Measurements from ENCODE around the gene NUDT2.

Gene NUDT2

DNA sequence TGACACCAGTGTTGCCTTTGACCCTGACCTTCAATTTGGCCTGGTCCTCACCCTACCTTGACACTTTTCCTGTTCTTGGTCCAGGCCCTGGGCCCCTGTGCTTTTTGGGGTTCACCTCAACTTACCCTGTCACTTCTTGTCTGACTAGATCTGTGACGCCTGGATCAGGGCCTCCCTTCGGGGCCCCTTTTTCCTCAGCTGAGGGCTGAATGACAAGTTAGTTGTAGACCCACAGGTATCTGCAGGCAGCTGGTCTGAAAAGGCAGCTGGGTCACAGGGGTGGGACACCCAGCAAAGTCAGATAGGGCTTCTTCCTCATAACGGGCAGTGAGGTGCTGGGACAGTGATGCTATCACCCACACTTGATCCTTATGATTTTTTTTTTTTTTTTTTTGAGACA lies 57.3 kb downstream of the NUDT2 start:
- Histone ChIP-seq H3K79me2 (ENCODE audit: control insufficient read depth, insufficient read depth, low read length, unreplicated experiment) (no peaks in the 10 kb centered on the region), H3K4me3 (ENCODE audit: low read depth, low read length) (no peak overlapping the region), H3K4me1 (ENCODE audit: control insufficient read depth, insufficient read depth, low read length, unreplicated experiment) (no peaks in the 10 kb centered on the region), H2AFZ (ENCODE audit: low read length, unreplicated experiment) (no peak overlapping the region), H3K27me3 (ENCODE audit: insufficient read depth, low read length) (no peaks in the 10 kb centered on the region), H3K36me3 (ENCODE audit: insufficient read depth, low read length) (no peaks in the 10 kb centered on the region), H3K27ac (ENCODE audit: low read depth, low read length) (no peak overlapping the region)

DNA sequence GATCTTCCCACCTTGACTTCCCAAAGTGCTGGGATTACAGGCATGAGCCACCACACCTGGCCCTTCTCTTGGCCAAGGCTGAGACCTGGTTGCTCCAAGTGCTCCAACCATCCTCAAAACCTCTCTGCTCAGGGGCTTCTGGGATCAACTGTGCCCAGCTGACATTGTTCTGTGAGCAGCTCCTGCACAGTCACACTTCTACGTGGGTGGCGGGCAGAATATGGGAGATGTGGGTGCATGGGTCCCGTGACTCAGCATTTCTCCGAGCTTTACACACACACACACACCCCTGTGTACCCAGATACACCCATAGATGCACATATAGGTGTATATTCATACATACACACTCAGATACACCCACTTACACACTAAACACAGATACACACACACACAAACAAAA lies 57.9 kb downstream of the NUDT2 start:
- no peaks in the 10 kb centered on the region for H3K36me3 ChIP-seq (ENCODE audit: insufficient read depth, low read length)
- H3K4me3 ChIP-seq (ENCODE audit: low read depth, low read length): no peak overlapping the region
- H3K27ac ChIP-seq (ENCODE audit: low read depth, low read length): no peak overlapping the region
- no peaks in the 10 kb centered on the region for H3K79me2 ChIP-seq (ENCODE audit: control insufficient read depth, insufficient read depth, low read length, unreplicated experiment)
- H3K4me1 ChIP-seq (ENCODE audit: control insufficient read depth, insufficient read depth, low read length, unreplicated experiment): no peaks in the 10 kb centered on the region
- H3K27me3 ChIP-seq (ENCODE audit: insufficient read depth, low read length): no peaks in the 10 kb centered on the region
- H2AFZ ChIP-seq (ENCODE audit: low read length, unreplicated experiment): no peak overlapping the region

DNA sequence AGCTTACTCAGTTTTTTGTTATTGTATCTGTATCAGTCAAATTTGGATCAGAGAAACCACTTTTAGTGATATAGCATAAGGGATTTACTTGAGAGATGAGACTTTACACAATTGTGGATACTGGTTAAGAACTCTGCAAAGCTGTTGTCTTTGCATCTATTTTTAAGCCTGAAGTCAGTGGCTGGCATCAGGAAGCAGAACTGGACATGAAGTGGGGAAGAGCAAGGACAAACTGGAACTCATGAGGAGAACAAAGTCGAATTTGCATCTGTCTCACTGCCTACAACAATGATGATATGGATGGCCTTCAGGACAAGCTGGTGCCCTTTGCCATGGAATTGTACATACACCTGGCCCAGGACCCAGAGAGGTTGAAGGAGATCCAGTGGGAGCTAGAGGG lies 63.1 kb downstream of the NUDT2 start:
- H3K36me3 ChIP-seq (ENCODE audit: insufficient read depth, low read length): no peaks in the 10 kb centered on the region
- H3K27ac ChIP-seq (ENCODE audit: low read depth, low read length): no peak overlapping the region
- H3K4me3 ChIP-seq (ENCODE audit: low read depth, low read length): no peak overlapping the region
- no peaks in the 10 kb centered on the region for H3K79me2 ChIP-seq (ENCODE audit: control insufficient read depth, insufficient read depth, low read length, unreplicated experiment)
- H3K4me1 ChIP-seq (ENCODE audit: control insufficient read depth, insufficient read depth, low read length, unreplicated experiment): no peaks in the 10 kb centered on the region
- no peaks in the 10 kb centered on the region for H3K27me3 ChIP-seq (ENCODE audit: insufficient read depth, low read length)
- H2AFZ ChIP-seq (ENCODE audit: low read length, unreplicated experiment): no peak overlapping the region
